ENCODE results near the gene COL11A2. TPM values are rescaled to one million over a fixed set of nuclear protein-coding genes. Genes with fewer than 3 reads are reported as not detected.

COL11A2 gene
- total RNA-seq, 2 experiments from 2014 or later: 0.88 to 1.4 TPM

- peak; percentile 71 for DNase-seq
- CTCF ChIA-PET: interaction anchor here (0.6 to 1.6 kb wide), 3 partner anchors 8 to 106 kb away, joined by 3 to 9 read pairs (median 4); no protein-coding TSS in a partner anchor
- Mint-ChIP-seq H3K27ac (peak overlapping the region; percentile 90), H3K4me1 (ENCODE audit: low read depth) (peaks cover 68% of the 10 kb centered on the region), H3K27me3 (ENCODE audit: low read depth) (no peaks in the 10 kb centered on the region), H3K36me3 (ENCODE audit: low read depth) (peaks cover 36% of the 10 kb centered on the region), H3K9me3 (no peaks in the 10 kb centered on the region), H3K4me3 (peak overlapping the region; percentile 85)
- intact Hi-C loops (cut with micrococcal nuclease): loop anchor here (1.0 to 10.0 kb wide), 7 partner anchors 37 to 1011 kb away; partner anchors contain the start of genes GPSM3, KIFC1, PBX2 and PSMB8
Observed at GRCh38 chr6:33205191-33206026, 13.1 kb upstream of the COL11A2 start.

GRCh38 chr6:33204415-33205190 lies 12.3 kb upstream of the COL11A2 start, which contains the start of gene HSD17B8:
TSS of gene HSD17B8 (plus strand) at chr6:33204655. CDS start at chr6:33204669, 14 bp downstream.
- H3K27ac Mint-ChIP-seq: peak within 1 kb of the TSS; percentile 90
- H3K4me1 Mint-ChIP-seq (ENCODE audit: low read depth): peaks cover 66% of the 10 kb centered on the region
- DNase-seq: peak; percentile 94
- no peaks in the 10 kb centered on the region for H3K27me3 Mint-ChIP-seq (ENCODE audit: low read depth)
- H3K9me3 Mint-ChIP-seq: no peaks in the 10 kb centered on the region
- peak within 1 kb of the TSS; percentile 85 for H3K4me3 Mint-ChIP-seq
- CTCF ChIA-PET: interaction anchor here (1.6 kb wide), 1 partner anchor 44 kb away, joined by 9 read pairs; no protein-coding TSS in a partner anchor
- peaks cover 31% of the 10 kb centered on the region for H3K36me3 Mint-ChIP-seq (ENCODE audit: low read depth)
- intact Hi-C loops (cut with micrococcal nuclease): loop anchor here (1.0 to 10.0 kb wide), 6 partner anchors 38 to 1010 kb away; partner anchors contain the start of genes GPSM3, KIFC1, PBX2 and PSMB8

- Mint-ChIP-seq H3K36me3 (ENCODE audit: low read depth) (peaks cover 28% of the 10 kb centered on the region), H3K9me3 (no peaks in the 10 kb centered on the region), H3K27me3 (ENCODE audit: low read depth) (no peaks in the 10 kb centered on the region), H3K27ac (peak overlapping the region; percentile 60), H3K4me3 (peak overlapping the region; percentile 85), H3K4me1 (ENCODE audit: low read depth) (peaks cover 63% of the 10 kb centered on the region)
- DNase-seq: no peak
- CTCF ChIA-PET: interaction anchor here (1.6 kb wide), 1 partner anchor 45 kb away, joined by 9 read pairs; no protein-coding TSS in a partner anchor
- intact Hi-C loops (cut with micrococcal nuclease): loop anchor here (10.0 kb wide), 2 partner anchors 371 to 1009 kb away; partner anchors contain the start of genes GPSM3 and PBX2
Observed at GRCh38 chr6:33204165-33204414, 11.8 kb upstream of the COL11A2 start.

- H3K27me3 Mint-ChIP-seq (ENCODE audit: low read depth): no peaks in the 10 kb centered on the region
- intact Hi-C loops (cut with micrococcal nuclease): loop anchor here (10.0 kb wide), 2 partner anchors 371 to 1009 kb away; partner anchors contain the start of genes GPSM3 and PBX2
- peaks cover 28% of the 10 kb centered on the region for H3K36me3 Mint-ChIP-seq (ENCODE audit: low read depth)
- CTCF ChIA-PET: no interaction called here
- no peak for DNase-seq
- H3K27ac Mint-ChIP-seq: peak overlapping the region; percentile 60
- peak overlapping the region; percentile 85 for H3K4me3 Mint-ChIP-seq
- H3K9me3 Mint-ChIP-seq: no peaks in the 10 kb centered on the region
- peaks cover 63% of the 10 kb centered on the region for H3K4me1 Mint-ChIP-seq (ENCODE audit: low read depth)
Observed at GRCh38 chr6:33203443-33204164, 11.3 kb upstream of the COL11A2 start.

- peak overlapping the region; percentile 97 for H3K27ac Mint-ChIP-seq
- H3K4me3 Mint-ChIP-seq: peak overlapping the region; percentile 98
- H3K9me3 Mint-ChIP-seq: no peaks in the 10 kb centered on the region
- CTCF ChIA-PET: no interaction called here
- peak; percentile 4 for DNase-seq
- intact Hi-C loops (cut with micrococcal nuclease): loop anchor here (10.0 kb wide), 2 partner anchors 372 to 1008 kb away; partner anchors contain the start of genes GPSM3 and PBX2
- H3K36me3 Mint-ChIP-seq (ENCODE audit: low read depth): peaks cover 28% of the 10 kb centered on the region
- H3K27me3 Mint-ChIP-seq (ENCODE audit: low read depth): no peaks in the 10 kb centered on the region
- H3K4me1 Mint-ChIP-seq (ENCODE audit: low read depth): peaks cover 71% of the 10 kb centered on the region
Observed at GRCh38 chr6:33202799-33203198, 10.5 kb upstream of the COL11A2 start.

- peaks cover 28% of the 10 kb centered on the region for H3K36me3 Mint-ChIP-seq (ENCODE audit: low read depth)
- CTCF ChIA-PET: no interaction called here
- intact Hi-C loops (cut with micrococcal nuclease): loop anchor here (2.0 to 10.0 kb wide), 4 partner anchors 209 to 1007 kb away; partner anchors contain the start of genes GPSM3, PBX2 and PHF1
- H3K9me3 Mint-ChIP-seq: no peaks in the 10 kb centered on the region
- peaks cover 75% of the 10 kb centered on the region for H3K4me1 Mint-ChIP-seq (ENCODE audit: low read depth)
- DNase-seq: peak; percentile 4
- H3K4me3 Mint-ChIP-seq: peak overlapping the region; percentile 98
- H3K27ac Mint-ChIP-seq: peak overlapping the region; percentile 97
- H3K27me3 Mint-ChIP-seq (ENCODE audit: low read depth): no peaks in the 10 kb centered on the region
Observed at GRCh38 chr6:33201935-33202334, 9.7 kb upstream of the COL11A2 start.

GRCh38 chr6:33201147-33201545 lies 8.9 kb upstream of the COL11A2 start:
- H3K9me3 Mint-ChIP-seq: no peaks in the 10 kb centered on the region
- no peak for DNase-seq
- intact Hi-C loops (cut with micrococcal nuclease): loop anchor here (2.0 to 10.0 kb wide), 4 partner anchors 210 to 1006 kb away; partner anchors contain the start of genes GPSM3, PBX2 and PHF1
- peak overlapping the region; percentile 97 for H3K27ac Mint-ChIP-seq
- H3K4me1 Mint-ChIP-seq (ENCODE audit: low read depth): peaks cover 67% of the 10 kb centered on the region
- H3K36me3 Mint-ChIP-seq (ENCODE audit: low read depth): peaks cover 33% of the 10 kb centered on the region
- CTCF ChIA-PET: no interaction called here
- H3K4me3 Mint-ChIP-seq: peak overlapping the region; percentile 98
- no peaks in the 10 kb centered on the region for H3K27me3 Mint-ChIP-seq (ENCODE audit: low read depth)

GRCh38 chr6:33200219-33201146 lies 8.2 kb upstream of the COL11A2 start, which contains the start of the genes RXRB and SLC39A7:
TSS of gene RXRB (minus strand) at chr6:33200665. CDS start at chr6:33200476, 189 bp downstream.
TSS of gene SLC39A7 (plus strand) at chr6:33200867. CDS start at chr6:33201246, 379 bp downstream.
- Mint-ChIP-seq H3K27ac (peak within 1 kb of the TSS; percentile 97), H3K9me3 (no peaks in the 10 kb centered on the region), H3K4me3 (peak within 1 kb of the TSS; percentile 98), H3K27me3 (ENCODE audit: low read depth) (no peaks in the 10 kb centered on the region), H3K4me1 (ENCODE audit: low read depth) (peaks cover 60% of the 10 kb centered on the region), H3K36me3 (ENCODE audit: low read depth) (peaks cover 38% of the 10 kb centered on the region)
- CTCF ChIA-PET: interaction anchor here (0.6 kb wide), 2 partner anchors 202 to 265 kb away, joined by 3 to 4 read pairs; no protein-coding TSS in a partner anchor
- intact Hi-C loops (cut with micrococcal nuclease): loop anchor here (1.0 to 10.0 kb wide), 8 partner anchors 49 to 1006 kb away; partner anchors contain the start of genes CUTA, GPSM3, PBX2 and PHF1
- DNase-seq: peak; percentile 100

GRCh38 chr6:33199687-33200218 lies 7.5 kb upstream of the COL11A2 start:
- intact Hi-C loops (cut with micrococcal nuclease): loop anchor here (1.0 to 10.0 kb wide), 9 partner anchors 50 to 1045 kb away; partner anchors contain the start of genes CUTA, GPSM3, PBX2 and PHF1
- H3K27me3 Mint-ChIP-seq (ENCODE audit: low read depth): no peaks in the 10 kb centered on the region
- H3K4me1 Mint-ChIP-seq (ENCODE audit: low read depth): peaks cover 54% of the 10 kb centered on the region
- CTCF ChIA-PET: interaction anchor here (0.6 to 1.3 kb wide), 3 partner anchors 49 to 264 kb away, joined by 3 to 4 read pairs (median 3); no protein-coding TSS in a partner anchor
- H3K4me3 Mint-ChIP-seq: peak overlapping the region; percentile 98
- peak; percentile 77 for DNase-seq
- H3K27ac Mint-ChIP-seq: peak overlapping the region; percentile 97
- H3K36me3 Mint-ChIP-seq (ENCODE audit: low read depth): peaks cover 44% of the 10 kb centered on the region
- H3K9me3 Mint-ChIP-seq: no peaks in the 10 kb centered on the region

GRCh38 chr6:33198853-33199436 lies 6.7 kb upstream of the COL11A2 start:
- CTCF ChIA-PET: interaction anchor here (1.3 to 3.3 kb wide), 3 partner anchors 15 to 50 kb away, joined by 3 to 21 read pairs (median 8); no protein-coding TSS in a partner anchor
- Mint-ChIP-seq H3K36me3 (ENCODE audit: low read depth) (peaks cover 43% of the 10 kb centered on the region), H3K4me1 (ENCODE audit: low read depth) (peaks cover 52% of the 10 kb centered on the region), H3K27ac (peak overlapping the region; percentile 86), H3K27me3 (ENCODE audit: low read depth) (no peaks in the 10 kb centered on the region), H3K9me3 (no peaks in the 10 kb centered on the region), H3K4me3 (peak overlapping the region; percentile 98)
- intact Hi-C loops (cut with micrococcal nuclease): loop anchor here (10.0 kb wide), 1 partner anchor 1046 kb away; the partner anchor contains the start of gene SMIM29
- DNase-seq: no peak
